ENCODE data around the gene STK11IP.

Gene STK11IP

GRCh38 chr2:219553168-219553417, 44.6 kb upstream of the STK11IP start:
- 46% methylated on average over 7 of the region's 7 CpGs for WGBS (ENCODE audit: insufficient coverage)
- no peaks in the 10 kb centered on the region for H3K9me3 ChIP-seq (ENCODE audit: control extremely low read depth in 1 of 5, control insufficient read depth in 4 of 5, insufficient read depth in 2 of 5, low read depth in 1 of 5, low read length in 4 of 5)
- H3K4me3 ChIP-seq (ENCODE audit: control insufficient read depth in 1 of 7, extremely low read depth in 1 of 7, insufficient read depth in 4 of 7, low read depth in 2 of 7, low read length in 6 of 7): peak overlapping the region in 4 of 7 experiments; percentile 57 to 77 (median 70)
- POLR2A ChIA-PET: interaction anchor here (0.7 to 1.2 kb wide), 2 partner anchors 9 to 18 kb away, joined by 3 to 4 read pairs; partner anchors contain the start of genes CHPF, OBSL1 and TMEM198
- CTCF ChIA-PET: interaction anchor here (0.9 to 7.1 kb wide), 4 partner anchors 8 to 89 kb away, joined by 3 to 46 read pairs (median 22); partner anchors contain the start of genes CHPF, OBSL1 and TMEM198
- peaks cover 0 to 4% (median 2%) of the 10 kb centered on the region in 4 experiments for H3K36me3 ChIP-seq (ENCODE audit: control insufficient read depth in 4 of 4, insufficient read depth in 4 of 4, low read length in 3 of 4)
- H3K27me3 ChIP-seq (replicated peaks in 2 of 5; ENCODE audit: control insufficient read depth in 4 of 5, insufficient read depth in 5 of 5, low read length in 4 of 5): peaks cover 3 to 34% (median 16%) of the 10 kb centered on the region in 5 experiments
- no peak overlapping the region for H3K27ac ChIP-seq (ENCODE audit: insufficient read depth in 1 of 2, low read depth in 1 of 2, low read length in 2 of 2, poor library complexity in 1 of 2, severe bottlenecking in 2 of 2)
- peaks cover 0 to 20% (median 16%) of the 10 kb centered on the region in 4 experiments for H3K4me1 ChIP-seq (ENCODE audit: control extremely low read depth in 1 of 4, control insufficient read depth in 4 of 4, insufficient read depth in 4 of 4, low read length in 3 of 4)
- DNase-seq: no peak

DNA sequence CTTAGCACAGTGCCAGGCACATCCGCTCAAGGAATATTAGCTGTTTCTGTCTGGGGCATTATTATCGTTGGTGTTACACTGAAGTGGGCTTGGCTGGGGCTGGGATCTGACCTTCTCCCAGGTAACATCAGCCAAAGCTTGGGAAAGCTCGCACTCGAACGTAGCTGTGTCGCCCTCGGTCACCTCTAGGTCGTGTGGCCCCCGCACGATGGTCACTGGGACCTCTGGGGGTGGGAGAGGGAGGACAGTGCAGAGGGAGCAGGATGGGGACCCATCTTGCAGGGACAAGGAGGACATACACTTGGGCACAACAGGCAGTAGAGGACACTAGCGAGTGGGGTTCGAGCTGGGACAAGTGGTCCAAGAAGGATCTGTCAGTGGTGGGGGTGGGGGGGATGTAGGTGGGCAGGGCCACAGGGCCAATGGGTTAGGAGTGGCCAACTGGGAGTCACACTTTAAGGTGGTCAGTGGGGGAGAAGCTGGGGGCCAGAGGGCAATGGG, 44.1 kb upstream of the STK11IP start:
- Histone ChIP-seq H3K27ac (ENCODE audit: insufficient read depth in 1 of 2, low read depth in 1 of 2, low read length in 2 of 2, poor library complexity in 1 of 2, severe bottlenecking in 2 of 2) (no peak overlapping the region), H3K4me1 (ENCODE audit: control extremely low read depth in 1 of 4, control insufficient read depth in 4 of 4, insufficient read depth in 4 of 4, low read length in 3 of 4) (peaks cover 0 to 20% (median 16%) of the 10 kb centered on the region in 4 experiments), H3K27me3 (replicated peaks in 2 of 5; ENCODE audit: control insufficient read depth in 4 of 5, insufficient read depth in 5 of 5, low read length in 4 of 5) (peaks cover 3 to 34% (median 13%) of the 10 kb centered on the region in 5 experiments), H3K36me3 (ENCODE audit: control insufficient read depth in 4 of 4, insufficient read depth in 4 of 4, low read length in 3 of 4) (peaks cover 0 to 4% (median 2%) of the 10 kb centered on the region in 4 experiments), H3K4me3 (ENCODE audit: control insufficient read depth in 1 of 7, extremely low read depth in 1 of 7, insufficient read depth in 4 of 7, low read depth in 2 of 7, low read length in 6 of 7) (no peak overlapping the region), H3K9me3 (ENCODE audit: control extremely low read depth in 1 of 5, control insufficient read depth in 4 of 5, insufficient read depth in 2 of 5, low read depth in 1 of 5, low read length in 4 of 5) (no peaks in the 10 kb centered on the region)
- POLR2A ChIA-PET: interaction anchor here (0.7 kb wide), 1 partner anchor 17 kb away, joined by 3 read pairs; the partner anchor contains the start of gene OBSL1
- WGBS (ENCODE audit: insufficient coverage): 92% methylated on average over 4 of the region's 12 CpGs
- no peak for DNase-seq
- CTCF ChIA-PET: interaction anchor here (0.6 to 7.1 kb wide), 3 partner anchors 8 to 586 kb away, joined by 3 to 46 read pairs (median 37); partner anchors contain the start of genes CHPF and TMEM198

GRCh38 chr2:219554350-219554749, 43.3 kb upstream of the STK11IP start:
- no peak overlapping the region for H3K4me3 ChIP-seq (ENCODE audit: control insufficient read depth in 1 of 7, extremely low read depth in 1 of 7, insufficient read depth in 4 of 7, low read depth in 2 of 7, low read length in 6 of 7)
- DNase-seq: no peak
- WGBS (ENCODE audit: insufficient coverage): 98% methylated on average over 10 of the region's 15 CpGs
- peaks cover 0 to 4% (median 2%) of the 10 kb centered on the region in 4 experiments for H3K36me3 ChIP-seq (ENCODE audit: control insufficient read depth in 4 of 4, insufficient read depth in 4 of 4, low read length in 3 of 4)
- H3K9me3 ChIP-seq (ENCODE audit: control extremely low read depth in 1 of 5, control insufficient read depth in 4 of 5, insufficient read depth in 2 of 5, low read depth in 1 of 5, low read length in 4 of 5): no peaks in the 10 kb centered on the region
- H3K27me3 ChIP-seq (replicated peaks in 2 of 5; ENCODE audit: control insufficient read depth in 4 of 5, insufficient read depth in 5 of 5, low read length in 4 of 5): peaks cover 3 to 34% (median 11%) of the 10 kb centered on the region in 5 experiments
- ChIA-PET CTCF (interaction anchor here (14.3 kb wide), 1 partner anchor 13 kb away, joined by 117 read pairs; the partner anchor contains the start of genes CHPF and TMEM198), POLR2A (no interaction called here)
- peaks cover 0 to 20% (median 16%) of the 10 kb centered on the region in 4 experiments for H3K4me1 ChIP-seq (ENCODE audit: control extremely low read depth in 1 of 4, control insufficient read depth in 4 of 4, insufficient read depth in 4 of 4, low read length in 3 of 4)
- H3K27ac ChIP-seq (ENCODE audit: insufficient read depth in 1 of 2, low read depth in 1 of 2, low read length in 2 of 2, poor library complexity in 1 of 2, severe bottlenecking in 2 of 2): no peak overlapping the region

DNA sequence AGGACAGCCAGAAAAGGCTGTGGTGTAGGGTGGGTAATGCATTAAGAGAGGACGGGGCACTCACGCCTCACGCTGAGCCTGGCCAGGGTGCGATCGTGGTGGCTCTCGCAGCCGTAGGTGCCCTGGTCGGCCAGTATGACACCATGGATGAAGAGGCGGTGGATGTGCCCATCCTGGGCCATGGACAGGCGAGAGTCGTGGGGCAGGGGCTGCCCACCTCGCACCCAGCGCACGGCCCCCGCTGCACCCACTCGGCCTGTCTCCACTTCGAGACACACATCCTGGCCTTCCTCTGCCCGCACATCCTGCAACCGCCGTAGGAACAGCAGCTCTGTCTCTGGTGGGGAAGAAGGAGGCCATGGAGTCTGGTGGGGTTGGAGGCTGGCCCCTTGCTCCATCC, 41.7 kb upstream of the STK11IP start:
- no peak for DNase-seq
- H3K27ac ChIP-seq (ENCODE audit: insufficient read depth in 1 of 2, low read depth in 1 of 2, low read length in 2 of 2, poor library complexity in 1 of 2, severe bottlenecking in 2 of 2): no peak overlapping the region
- ChIA-PET CTCF (interaction anchor here (0.6 to 14.3 kb wide), 2 partner anchors 15 to 76 kb away, joined by 3 to 117 read pairs; partner anchors contain the start of genes CHPF and TMEM198), POLR2A (no interaction called here)
- H3K4me3 ChIP-seq (ENCODE audit: control insufficient read depth in 1 of 7, extremely low read depth in 1 of 7, insufficient read depth in 4 of 7, low read depth in 2 of 7, low read length in 6 of 7): no peak overlapping the region
- WGBS (ENCODE audit: insufficient coverage): 97% methylated on average over 19 of the region's 20 CpGs
- peaks cover 0 to 20% (median 16%) of the 10 kb centered on the region in 4 experiments for H3K4me1 ChIP-seq (ENCODE audit: control extremely low read depth in 1 of 4, control insufficient read depth in 4 of 4, insufficient read depth in 4 of 4, low read length in 3 of 4)
- no peaks in the 10 kb centered on the region for H3K9me3 ChIP-seq (ENCODE audit: control extremely low read depth in 1 of 5, control insufficient read depth in 4 of 5, insufficient read depth in 2 of 5, low read depth in 1 of 5, low read length in 4 of 5)
- H3K27me3 ChIP-seq (replicated peaks in 2 of 5; ENCODE audit: control insufficient read depth in 4 of 5, insufficient read depth in 5 of 5, low read length in 4 of 5): peaks cover 3 to 27% (median 8%) of the 10 kb centered on the region in 5 experiments
- H3K36me3 ChIP-seq (ENCODE audit: control insufficient read depth in 4 of 4, insufficient read depth in 4 of 4, low read length in 3 of 4): peaks cover 0 to 4% (median 2%) of the 10 kb centered on the region in 4 experiments

DNA sequence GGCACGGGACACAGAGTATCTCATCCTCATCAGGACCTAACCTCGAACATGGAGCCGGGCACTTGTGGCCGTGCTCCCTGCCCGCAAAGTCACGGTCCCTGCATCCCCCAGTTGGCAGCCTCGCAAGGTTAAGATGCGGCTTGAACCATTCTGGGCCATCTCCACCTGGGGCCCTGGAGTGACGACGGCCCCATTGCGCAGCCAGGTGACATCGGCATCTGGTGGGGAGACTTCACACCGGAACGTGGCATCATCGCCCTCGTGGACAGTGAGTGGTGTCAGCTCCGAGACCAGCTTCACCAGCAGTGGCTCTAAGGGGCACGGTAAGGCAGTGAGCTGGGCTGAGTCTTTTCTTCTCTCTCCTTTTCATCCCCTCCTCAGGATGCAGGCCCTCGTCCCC, 41.2 kb upstream of the STK11IP start:
- DNase-seq: no peak
- H3K27ac ChIP-seq (ENCODE audit: insufficient read depth in 1 of 2, low read depth in 1 of 2, low read length in 2 of 2, poor library complexity in 1 of 2, severe bottlenecking in 2 of 2): no peak overlapping the region
- H3K4me3 ChIP-seq (ENCODE audit: control insufficient read depth in 1 of 7, extremely low read depth in 1 of 7, insufficient read depth in 4 of 7, low read depth in 2 of 7, low read length in 6 of 7): no peak overlapping the region
- 97% methylated on average over 17 of the region's 19 CpGs for WGBS (ENCODE audit: insufficient coverage)
- peaks cover 0 to 4% (median 2%) of the 10 kb centered on the region in 4 experiments for H3K36me3 ChIP-seq (ENCODE audit: control insufficient read depth in 4 of 4, insufficient read depth in 4 of 4, low read length in 3 of 4)
- ChIA-PET CTCF (interaction anchor here (14.3 kb wide), 1 partner anchor 15 kb away, joined by 117 read pairs; the partner anchor contains the start of genes CHPF and TMEM198), POLR2A (interaction anchor here (0.8 kb wide), 1 partner anchor 14 kb away, joined by 3 read pairs; no protein-coding TSS in a partner anchor)
- peaks cover 0 to 23% (median 8%) of the 10 kb centered on the region in 5 experiments for H3K27me3 ChIP-seq (replicated peaks in 2 of 5; ENCODE audit: control insufficient read depth in 4 of 5, insufficient read depth in 5 of 5, low read length in 4 of 5)
- peaks cover 0 to 19% (median 15%) of the 10 kb centered on the region in 4 experiments for H3K4me1 ChIP-seq (ENCODE audit: control extremely low read depth in 1 of 4, control insufficient read depth in 4 of 4, insufficient read depth in 4 of 4, low read length in 3 of 4)
- H3K9me3 ChIP-seq (ENCODE audit: control extremely low read depth in 1 of 5, control insufficient read depth in 4 of 5, insufficient read depth in 2 of 5, low read depth in 1 of 5, low read length in 4 of 5): no peaks in the 10 kb centered on the region

DNA sequence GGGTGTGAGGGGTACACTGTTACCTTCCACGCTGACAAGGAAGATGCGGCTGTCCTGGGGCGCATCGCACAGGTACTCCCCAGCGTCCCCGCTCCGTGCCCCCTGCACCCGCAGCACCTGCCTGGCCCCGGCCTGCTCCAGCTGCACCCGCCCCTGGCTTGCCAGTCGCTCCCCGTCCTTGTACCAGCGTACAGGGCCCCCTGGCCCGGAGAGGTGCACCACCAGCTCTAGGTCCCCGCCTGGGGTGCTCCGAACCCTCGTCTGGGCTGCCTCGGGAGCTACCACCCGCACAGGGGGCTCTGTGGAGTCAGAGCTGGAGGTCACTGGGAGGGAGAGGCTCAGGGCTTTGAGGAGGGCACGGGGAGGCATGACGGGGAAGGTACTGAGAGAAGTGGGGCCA, 40.3 kb upstream of the STK11IP start:
- POLR2A ChIA-PET: interaction anchor here (0.8 kb wide), 1 partner anchor 14 kb away, joined by 3 read pairs; no protein-coding TSS in a partner anchor
- Histone ChIP-seq H3K4me1 (ENCODE audit: control extremely low read depth in 1 of 4, control insufficient read depth in 4 of 4, insufficient read depth in 4 of 4, low read length in 3 of 4) (peaks cover 0 to 11% (median 8%) of the 10 kb centered on the region in 4 experiments), H3K9me3 (ENCODE audit: control extremely low read depth in 1 of 5, control insufficient read depth in 4 of 5, insufficient read depth in 2 of 5, low read depth in 1 of 5, low read length in 4 of 5) (no peaks in the 10 kb centered on the region), H3K27me3 (replicated peaks in 2 of 5; ENCODE audit: control insufficient read depth in 4 of 5, insufficient read depth in 5 of 5, low read length in 4 of 5) (peaks cover 0 to 15% (median 3%) of the 10 kb centered on the region in 5 experiments), H3K36me3 (ENCODE audit: control insufficient read depth in 4 of 4, insufficient read depth in 4 of 4, low read length in 3 of 4) (peaks cover 0 to 9% (median 4%) of the 10 kb centered on the region in 4 experiments), H3K4me3 (ENCODE audit: control insufficient read depth in 1 of 7, extremely low read depth in 1 of 7, insufficient read depth in 4 of 7, low read depth in 2 of 7, low read length in 6 of 7) (no peak overlapping the region), H3K27ac (ENCODE audit: insufficient read depth in 1 of 2, low read depth in 1 of 2, low read length in 2 of 2, poor library complexity in 1 of 2, severe bottlenecking in 2 of 2) (no peak overlapping the region)
- DNase-seq: no peak
- CTCF ChIA-PET: interaction anchor here (1.1 to 14.3 kb wide), 2 partner anchors 16 kb away, joined by 3 to 117 read pairs; partner anchors contain the start of genes CHPF and TMEM198
- over 99% methylated on average over 21 of the region's 21 CpGs for WGBS (ENCODE audit: insufficient coverage)

All from common myeloid progenitor, CD34-positive (primary cell).